Measurements from ENCODE around the gene B3GAT1. TPM values are rescaled to one million over a fixed set of nuclear protein-coding genes. Genes with fewer than 3 reads are reported as not detected.

The B3GAT1 gene
- total RNA-seq, 4 donors from 2014 or later: 0.14 to 0.16 TPM; not detected in 2

GRCh38 chr11:134409552-134410429 is 2.3 kb downstream of the B3GAT1 start:
- peaks cover 77% of the 10 kb centered on the region for H3K27me3 ChIP-seq
- H3K36me3 ChIP-seq: no peaks in the 10 kb centered on the region
- 78% methylated on average over 15 of the region's 15 CpGs; no CpG with 5 or more reads in 1 of the 2 donors for WGBS, 2 donors (ENCODE audit: low coverage in 1 of 2)
- H3K9me3 ChIP-seq: no peaks in the 10 kb centered on the region
- no peak overlapping the region for H3K27ac ChIP-seq
- in situ Hi-C loops (cut with MboI; ENCODE audit: low pct_ligation_motif_present in 1 of 4, low pct_unique_long_range_greater_than_20kb in 1 of 4, low sequenced_read_pairs in 3 of 4) (no loop called here), intact Hi-C loops (cut with DNase I; ENCODE audit: low total_unique reads) (no loop called here)
- DNase-seq: no peak
- TF ChIP-seq POLR2AphosphoS5 (IDR thresholded peaks at IDR 0.05) (no peak), POLR2A (IDR thresholded peaks at IDR 0.05) (no peak)
- TF ChIP-seq, protein P1, sequence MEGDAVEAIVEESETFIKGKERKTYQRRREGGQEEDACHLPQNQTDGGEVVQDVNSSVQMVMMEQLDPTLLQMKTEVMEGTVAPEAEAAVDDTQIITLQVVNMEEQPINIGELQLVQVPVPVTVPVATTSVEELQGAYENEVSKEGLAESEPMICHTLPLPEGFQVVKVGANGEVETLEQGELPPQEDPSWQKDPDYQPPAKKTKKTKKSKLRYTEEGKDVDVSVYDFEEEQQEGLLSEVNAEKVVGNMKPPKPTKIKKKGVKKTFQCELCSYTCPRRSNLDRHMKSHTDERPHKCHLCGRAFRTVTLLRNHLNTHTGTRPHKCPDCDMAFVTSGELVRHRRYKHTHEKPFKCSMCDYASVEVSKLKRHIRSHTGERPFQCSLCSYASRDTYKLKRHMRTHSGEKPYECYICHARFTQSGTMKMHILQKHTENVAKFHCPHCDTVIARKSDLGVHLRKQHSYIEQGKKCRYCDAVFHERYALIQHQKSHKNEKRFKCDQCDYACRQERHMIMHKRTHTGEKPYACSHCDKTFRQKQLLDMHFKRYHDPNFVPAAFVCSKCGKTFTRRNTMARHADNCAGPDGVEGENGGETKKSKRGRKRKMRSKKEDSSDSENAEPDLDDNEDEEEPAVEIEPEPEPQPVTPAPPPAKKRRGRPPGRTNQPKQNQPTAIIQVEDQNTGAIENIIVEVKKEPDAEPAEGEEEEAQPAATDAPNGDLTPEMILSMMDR (IDR thresholded peaks at IDR 0.05): no peak
- no peak overlapping the region for H3K4me3 ChIP-seq
- peaks cover 0 to 15% (median 13%) of the 10 kb centered on the region in 4 donors for H3K4me1 ChIP-seq

- no peak for DNase-seq
- no peak overlapping the region for H3K4me3 ChIP-seq
- in situ Hi-C loops (cut with MboI; ENCODE audit: low pct_ligation_motif_present in 1 of 4, low pct_unique_long_range_greater_than_20kb in 1 of 4, low sequenced_read_pairs in 3 of 4): no loop called here
- TF ChIP-seq POLR2AphosphoS5 (IDR thresholded peaks at IDR 0.05) (no peak), EP300 (IDR thresholded peaks at IDR 0.05; ENCODE audit: low read depth) (no peak), POLR2A (IDR thresholded peaks at IDR 0.05) (no peak)
- TF ChIP-seq, protein P1 (IDR thresholded peaks at IDR 0.05): no peak
- H3K4me1 ChIP-seq: peaks cover 0 to 15% (median 13%) of the 10 kb centered on the region in 4 donors
- intact Hi-C loops (cut with DNase I; ENCODE audit: low total_unique reads): no loop called here
- 54% methylated on average over 8 of the region's 8 CpGs; no CpG with 5 or more reads in 1 of the 2 donors for WGBS, 2 donors (ENCODE audit: low coverage in 1 of 2)
- H3K9me3 ChIP-seq: no peaks in the 10 kb centered on the region
- H3K36me3 ChIP-seq: no peaks in the 10 kb centered on the region
- no peak overlapping the region for H3K27ac ChIP-seq
- peaks cover 65% of the 10 kb centered on the region for H3K27me3 ChIP-seq
These were observed 4.1 kb downstream of the B3GAT1 start for GRCh38 chr11:134407923-134408322.

GRCh38 chr11:134407321-134407828 is 4.7 kb downstream of the B3GAT1 start:
- WGBS, 2 donors (ENCODE audit: low coverage in 1 of 2): 25 to 64% methylated on average over 1 to 12 of the region's 12 CpGs
- intact Hi-C loops (cut with DNase I; ENCODE audit: low total_unique reads): no loop called here
- Histone ChIP-seq H3K27me3 (peaks cover 59% of the 10 kb centered on the region), H3K4me1 (peaks cover 0 to 10% (median 9%) of the 10 kb centered on the region in 4 donors), H3K36me3 (no peaks in the 10 kb centered on the region), H3K9me3 (no peaks in the 10 kb centered on the region), H3K4me3 (no peak overlapping the region), H3K27ac (no peak overlapping the region)
- TF ChIP-seq POLR2A (IDR thresholded peaks at IDR 0.05) (no peak), EP300 (IDR thresholded peaks at IDR 0.05; ENCODE audit: low read depth) (no peak), POLR2AphosphoS5 (IDR thresholded peaks at IDR 0.05) (no peak)
- TF ChIP-seq, protein P1 (IDR thresholded peaks at IDR 0.05): no peak
- in situ Hi-C loops (cut with MboI; ENCODE audit: low pct_ligation_motif_present in 1 of 4, low pct_unique_long_range_greater_than_20kb in 1 of 4, low sequenced_read_pairs in 3 of 4): no loop called here
- no peak for DNase-seq

DNA sequence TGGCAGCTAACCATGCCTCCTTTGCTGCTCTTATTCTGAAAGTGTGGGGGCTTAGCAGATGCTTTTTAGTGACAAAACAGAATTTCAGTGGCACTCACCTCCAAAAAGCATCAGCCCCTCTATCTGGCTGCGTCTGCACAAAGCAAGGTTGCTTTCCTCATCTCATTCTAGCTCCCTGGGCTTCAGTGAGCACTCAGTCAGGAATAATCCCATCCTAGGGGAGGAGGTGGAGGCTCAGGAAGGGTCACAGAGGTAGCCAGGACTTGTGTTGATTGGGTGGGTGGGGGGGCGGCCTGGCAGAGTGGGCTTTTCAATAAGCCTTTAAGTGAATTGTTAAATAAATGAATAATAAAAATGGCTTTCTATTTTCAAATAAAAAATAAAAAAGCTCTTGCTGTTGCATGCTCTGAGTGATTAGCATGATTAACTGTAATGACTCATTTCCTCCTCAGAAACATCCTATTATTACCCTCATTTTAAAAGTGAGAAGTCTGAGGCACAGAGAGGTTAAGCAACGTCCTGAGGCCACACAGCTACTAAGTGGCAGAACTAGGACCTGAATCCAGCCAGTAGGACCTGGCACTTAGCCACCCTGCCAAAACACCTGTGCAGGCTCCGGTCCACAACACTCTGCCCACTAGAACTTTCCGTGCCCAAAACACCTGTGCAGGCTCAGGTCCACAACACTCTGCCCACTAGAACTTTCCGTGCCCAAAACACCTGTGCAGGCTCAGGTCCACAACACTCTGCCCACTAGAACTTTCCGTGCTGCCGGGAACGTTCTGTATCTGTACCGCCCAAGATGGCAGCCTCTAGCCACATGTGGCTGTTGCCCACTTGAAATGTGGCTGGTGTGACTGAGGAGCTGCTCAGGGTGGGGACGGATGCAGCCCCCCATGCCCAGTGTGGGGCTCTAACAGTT is 5.5 kb downstream of the B3GAT1 start:
- WGBS, 2 donors (ENCODE audit: low coverage in 1 of 2): 67 to 79% methylated on average over 1 to 11 of the region's 11 CpGs
- TF ChIP-seq POLR2A (IDR thresholded peaks at IDR 0.05) (no peak), POLR2AphosphoS5 (IDR thresholded peaks at IDR 0.05) (no peak), EP300 (IDR thresholded peaks at IDR 0.05; ENCODE audit: low read depth) (no peak)
- TF ChIP-seq, protein P1 (IDR thresholded peaks at IDR 0.05): no peak
- DNase-seq: no peak
- H3K27ac ChIP-seq: no peak overlapping the region
- peaks cover 0 to 6% (median 5%) of the 10 kb centered on the region in 4 donors for H3K4me1 ChIP-seq
- no peaks in the 10 kb centered on the region for H3K9me3 ChIP-seq
- no peaks in the 10 kb centered on the region for H3K36me3 ChIP-seq
- no peak overlapping the region for H3K4me3 ChIP-seq
- intact Hi-C loops (cut with DNase I; ENCODE audit: low total_unique reads) (no loop called here), in situ Hi-C loops (cut with MboI; ENCODE audit: low pct_ligation_motif_present in 1 of 4, low pct_unique_long_range_greater_than_20kb in 1 of 4, low sequenced_read_pairs in 3 of 4) (no loop called here)
- peaks cover 58% of the 10 kb centered on the region for H3K27me3 ChIP-seq

All from transverse colon (tissue), 4 donors.